Stimulated activated CD8-positive, alpha-beta memory T cell treated with anti-CD3 and anti-CD28 coated beads, Interleukin-7, amount 100 ng/mL, for 24 hours (primary cell): ENCODE measurements around the gene RAB13.

Experiments used
- DNase-seq: peaks from one replicate; pipeline ENCODE4 v3.0.0-alpha.2; 2020; ENCODE audit warnings: low read depth

RAB13 gene

GRCh38 chr1:153977250-153978240, 8.6 kb downstream of the RAB13 start, which contains the start of gene JTB:
Gene JTB, minus strand, starts transcription at chr1:153977674. Its CDS starts 422 bp downstream, at chr1:153977252.
- DNase-seq, result peak; percentile 69

DNA sequence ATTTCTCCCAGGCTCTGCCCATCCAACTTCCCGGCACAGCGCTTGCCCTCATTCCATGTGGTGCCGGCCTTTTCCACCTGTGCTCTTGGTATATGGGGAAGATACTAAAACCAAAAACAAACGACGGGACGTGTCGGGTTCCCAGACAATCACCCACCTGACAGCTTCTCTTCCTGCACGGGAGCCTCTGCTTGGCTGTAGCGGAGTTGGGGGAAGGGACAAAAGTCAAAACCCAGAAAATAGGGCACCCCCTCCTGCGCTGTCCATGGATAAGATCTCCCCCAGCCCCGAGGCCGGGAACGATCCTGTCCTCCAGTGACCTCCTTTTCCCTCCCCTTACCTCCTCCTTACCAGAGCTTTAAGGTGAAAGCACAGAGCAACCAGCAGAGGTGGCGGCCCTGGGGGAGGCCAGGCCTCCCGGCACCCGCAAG, 9.3 kb downstream of the RAB13 start:
- DNase-seq, result no peak

GRCh38 chr1:153973525-153973924, 12.6 kb downstream of the RAB13 start:
- no peak for DNase-seq

DNA sequence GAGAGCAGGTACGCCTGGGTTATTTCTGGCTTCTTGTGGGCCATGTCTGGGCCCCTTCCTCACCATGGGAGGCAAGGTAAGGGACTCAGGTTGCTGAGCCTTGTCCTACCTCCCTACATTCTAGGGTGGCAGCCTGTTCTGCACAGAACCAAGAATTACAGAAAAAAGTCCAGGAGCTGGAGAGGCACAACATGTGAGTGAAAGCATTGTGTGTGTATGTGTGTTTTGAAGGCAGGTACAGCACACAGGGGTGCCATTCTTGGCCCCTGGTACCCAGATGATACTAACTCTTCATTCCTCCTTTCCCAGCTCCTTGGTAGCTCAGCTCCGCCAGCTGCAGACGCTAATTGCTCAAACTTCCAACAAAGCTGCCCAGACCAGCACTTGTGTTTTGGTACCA, 13.1 kb downstream of the RAB13 start:
- no peak for DNase-seq

- no peak for DNase-seq
These were observed 15.8 kb downstream of the RAB13 start for GRCh38 chr1:153970346-153970745.

GRCh38 chr1:153968972-153969371, 17.2 kb downstream of the RAB13 start:
- no peak for DNase-seq

GRCh38 chr1:153968408-153968807, 17.7 kb downstream of the RAB13 start:
- no peak for DNase-seq

DNA sequence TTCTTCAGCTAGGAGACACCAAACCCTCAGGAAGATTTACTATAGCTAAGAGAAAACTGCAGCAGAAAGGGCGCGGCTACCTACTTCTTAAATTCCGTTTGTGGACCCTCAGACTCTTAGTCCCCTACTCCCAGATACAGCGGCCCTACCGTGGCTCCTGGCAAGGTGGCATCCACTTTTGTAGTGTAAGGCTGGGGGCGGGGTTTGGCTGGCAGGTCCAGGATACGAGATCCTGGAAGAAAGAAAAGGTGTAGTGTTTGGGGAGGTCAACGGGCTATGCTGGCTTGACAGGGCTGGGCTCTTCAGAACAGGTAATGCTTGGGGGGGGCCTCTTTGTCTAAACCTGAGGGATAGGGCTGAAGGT, 18.2 kb downstream of the RAB13 start:
- no peak for DNase-seq

DNA sequence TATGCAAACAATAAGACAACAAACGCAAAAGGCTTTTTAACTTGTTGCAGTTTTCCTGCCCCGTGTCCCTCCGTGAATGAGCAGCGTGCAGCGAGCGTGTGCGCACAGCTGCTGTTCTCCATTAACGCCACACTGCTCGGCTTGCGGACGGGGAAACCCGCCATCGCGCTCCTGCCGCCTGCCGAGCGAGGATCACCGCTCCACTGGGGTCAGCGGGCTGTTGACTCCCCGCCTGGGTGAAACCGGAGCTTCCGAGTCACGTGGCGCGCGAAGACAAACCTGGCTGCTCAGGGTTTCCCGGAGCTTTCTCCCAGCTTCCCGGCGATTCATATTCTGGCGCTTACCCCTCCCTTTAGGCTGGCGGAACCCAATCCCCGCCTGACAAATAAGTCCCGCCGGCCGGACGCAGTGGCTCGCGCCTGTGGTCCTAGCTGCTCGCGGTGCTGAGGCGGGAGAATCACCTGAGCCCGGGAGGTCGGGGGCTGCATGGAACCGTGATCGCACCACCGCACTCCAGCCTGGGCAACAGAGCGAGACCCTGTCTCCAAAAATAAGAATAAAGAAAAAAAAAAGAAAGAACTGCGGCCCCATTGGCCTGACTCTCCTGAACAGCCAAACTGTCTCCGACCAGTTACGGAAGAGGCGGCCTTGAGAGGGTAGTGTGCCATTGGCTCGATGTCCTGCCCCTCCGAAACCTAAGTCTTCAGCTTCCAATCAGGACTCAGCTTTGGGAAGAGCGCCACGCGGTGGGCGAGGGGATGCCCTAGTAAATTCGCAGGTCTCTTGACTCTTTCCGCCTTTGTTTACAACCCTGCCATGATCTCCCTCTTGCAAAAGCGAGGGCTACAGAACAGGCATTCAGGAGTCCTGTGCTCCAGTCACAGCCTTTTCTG, 18.8 kb downstream of the RAB13 start, which contains the start of gene CREB3L4:
Gene CREB3L4 (plus strand): TSS at position 796 of the 893 bp plus-strand sequence. CDS start 624 bp downstream, outside the sequence.
- DNase-seq, result peak; percentile 61

DNA sequence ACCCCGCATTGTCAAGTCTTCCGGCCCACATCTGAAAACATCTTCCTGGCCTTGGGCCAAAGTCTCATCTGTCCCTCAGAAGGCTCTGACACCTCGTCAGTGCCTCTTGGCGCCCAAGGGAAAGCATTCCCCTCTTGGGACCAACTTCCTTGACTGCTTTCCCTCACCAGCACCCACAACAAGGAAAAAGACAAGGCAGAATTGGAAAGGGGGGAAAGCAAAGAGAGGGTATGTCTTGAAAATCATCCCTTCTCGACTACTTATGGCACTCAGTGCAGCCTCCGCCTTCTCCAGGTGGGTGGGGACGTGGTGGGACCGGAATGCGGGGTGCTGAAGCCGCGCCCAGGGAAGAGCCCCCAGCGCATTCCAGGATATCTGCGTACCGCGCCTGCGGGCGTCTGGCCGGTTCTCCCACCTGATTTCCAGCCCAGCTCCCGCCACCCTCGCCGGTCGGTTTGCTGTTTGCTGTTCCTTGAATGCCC, 22.2 kb downstream of the RAB13 start:
- DNase-seq, result no peak

DNA sequence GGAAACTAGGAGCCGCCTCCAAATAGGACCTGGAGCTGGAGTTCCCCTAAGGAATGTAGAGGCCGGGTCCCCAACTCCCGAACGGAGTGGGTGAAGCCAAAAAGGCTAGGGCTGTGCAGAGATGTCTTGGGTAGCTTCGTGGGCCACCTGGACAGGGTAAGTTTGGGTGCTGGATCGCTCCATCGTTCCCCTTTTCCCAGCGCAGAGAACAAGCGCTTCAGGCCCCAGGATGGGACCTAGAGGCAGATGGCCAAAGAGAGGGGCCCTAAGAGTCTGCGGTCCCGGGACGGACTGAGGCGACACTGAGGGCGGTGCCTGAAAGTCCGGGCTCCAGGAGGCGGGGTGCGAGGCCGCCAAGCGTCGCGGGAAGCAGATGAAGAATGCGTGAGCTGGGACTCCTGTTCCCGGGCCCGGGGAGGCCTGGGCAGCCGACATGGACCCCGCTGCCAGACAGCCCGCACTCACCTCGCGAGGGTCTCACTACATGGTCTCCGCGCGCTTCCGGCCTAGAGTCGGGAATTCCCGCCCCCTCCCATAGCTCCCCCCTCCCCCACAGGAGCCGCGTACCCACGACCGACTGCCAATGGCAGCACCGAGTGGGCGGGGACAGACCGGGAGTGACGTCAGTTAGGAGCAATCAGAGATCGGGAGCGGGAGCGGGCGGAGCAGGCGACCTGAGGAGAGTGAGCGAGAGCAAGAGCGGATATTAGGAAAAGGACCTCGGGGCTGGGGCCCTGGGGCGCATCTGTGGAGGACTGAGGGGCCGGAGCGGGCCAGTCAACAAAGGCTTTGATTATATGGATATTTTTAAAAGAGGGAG, 22.9 kb downstream of the RAB13 start, which contains the start of gene SLC39A1:
Gene SLC39A1 (minus strand): TSS at position 508 of the 820 bp plus-strand sequence. CDS start 822 bp downstream, outside the sequence.
- DNase-seq, result peak; percentile 94

GRCh38 chr1:153962088-153963029, 23.8 kb downstream of the RAB13 start:
- no peak for DNase-seq

DNA sequence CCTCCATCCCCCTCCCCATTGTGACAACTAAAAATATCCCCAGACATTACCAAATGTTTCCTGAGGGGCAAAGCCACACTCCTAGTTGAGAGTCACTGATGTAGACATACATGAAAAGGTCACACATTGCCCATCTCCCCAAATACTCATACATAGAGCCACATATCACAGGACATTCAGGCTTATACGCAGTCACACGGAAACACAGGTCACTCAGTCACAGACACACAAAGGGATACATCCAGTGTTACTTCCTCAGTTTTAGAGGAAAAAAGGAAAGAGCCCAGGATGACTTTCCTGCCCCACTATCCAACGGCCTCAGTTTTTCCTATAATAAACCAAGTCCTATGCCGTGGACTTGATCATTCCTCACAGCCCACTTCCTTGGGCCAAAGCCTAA, 24.7 kb downstream of the RAB13 start:
- DNase-seq, result no peak

DNA sequence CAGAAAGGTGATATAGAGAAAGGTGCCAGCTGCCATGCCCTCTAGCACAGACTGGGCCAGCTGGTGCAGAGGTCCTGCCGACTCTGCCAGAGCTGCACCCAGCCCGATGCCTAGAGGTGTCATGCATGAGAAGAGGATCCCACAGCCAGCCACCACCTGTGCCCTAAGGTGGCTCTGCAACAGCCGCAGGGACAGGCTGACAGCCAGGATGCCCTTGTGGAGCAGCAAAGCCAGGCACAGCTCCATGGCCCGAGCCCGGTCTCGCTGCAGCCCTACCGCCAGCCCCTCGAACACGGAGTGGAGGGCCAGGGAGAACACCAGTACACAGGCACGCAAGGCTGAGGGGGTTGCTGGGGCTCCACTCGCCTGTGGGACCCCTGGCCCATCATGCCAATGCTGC, 25.9 kb downstream of the RAB13 start:
- no peak for DNase-seq

- DNase-seq, result no peak
These were observed 26.7 kb downstream of the RAB13 start for GRCh38 chr1:153959454-153959853.

- no peak for DNase-seq
These were observed 27.2 kb downstream of the RAB13 start for GRCh38 chr1:153958961-153959260.

GRCh38 chr1:153958111-153958960, 27.8 kb downstream of the RAB13 start, which contains the start of gene CRTC2:
Gene CRTC2, minus strand, starts transcription at chr1:153958612. Its CDS starts 115 bp downstream, at chr1:153958497.
- DNase-seq, result peak; percentile 94

- no peak for DNase-seq
These were observed 28.4 kb downstream of the RAB13 start for GRCh38 chr1:153957744-153958110.

GRCh38 chr1:153956997-153957715, 29.0 kb downstream of the RAB13 start:
- no peak for DNase-seq
